K562 (cell line): ENCODE results near the gene LAMP1. TPM values are rescaled to one million over a fixed set of nuclear protein-coding genes. Genes with fewer than 3 reads are reported as not detected.

Experiments used
- ARNT ChIP-seq, 2 experiments: fragments of 450-650 bp; IDR thresholded peaks; 2 replicates each; pipeline ENCODE4 v1.6.1; 2016; ENCODE audit warnings: mild to moderate bottlenecking in 1 of 2
- BCL6 ChIP-seq: fragments of 250-450 bp; sonication (Bioruptor Pico); IDR thresholded peaks from 2 replicates; pipeline ENCODE4 v1.4.0; 2020
- GTF2E2 ChIP-seq: fragments of 200-800 bp; sonication (Bioruptor generic); IDR thresholded peaks from 2 replicates; pipeline ENCODE4 v1.6.1; 2016; ENCODE audit warnings: missing genetic modification characterization, missing compliant biosample characterization
- HDAC8 ChIP-seq: fragments of 450-650 bp; IDR thresholded peaks from 2 replicates; pipeline ENCODE4 v1.6.1; 2016; ENCODE audit warnings: mild to moderate bottlenecking, missing genetic modification characterization, moderate library complexity, missing compliant biosample characterization
- MED1 ChIP-seq: sonication (generic); formaldehyde crosslinking; IDR thresholded peaks from 2 replicates; pipeline ENCODE4 v1.8.1; 2023; ENCODE audit warnings: missing genetic modification reagents, borderline replicate concordance
- MYC ChIP-seq, 2 experiments: fragments of 250-450 bp in 1 of 2; sonication (Bioruptor Pico) in 1 of 2; IDR thresholded peaks; 2 replicates each; pipeline versions ENCODE4 v1.5.1 to v1.6.1; 2012 to 2021; ENCODE audit warnings: low read depth in 2 of 2, borderline replicate concordance in 1 of 2, improper control_type of control experiment in 1 of 2, low read length in 1 of 2, mild to moderate bottlenecking in 1 of 2, moderate library complexity in 1 of 2
- MYNN ChIP-seq, 2 experiments: sonication (generic); formaldehyde crosslinking in 1 of 2; IDR thresholded peaks; 2 replicates each; pipeline versions ENCODE4 v1.5.0 to v1.6.1; 2016 to 2020; ENCODE audit warnings: antibody characterized with exemption in 1 of 2, missing genetic modification reagents in 1 of 2
- RBBP5 ChIP-seq: fragments of 200-600 bp; sonication (generic); IDR thresholded peaks from 2 replicates; pipeline ENCODE4 v1.6.1; 2012; ENCODE audit warnings: borderline replicate concordance, mild to moderate bottlenecking, low read length, control low read depth, inconsistent platforms; ENCODE audit not compliant: insufficient read depth, poor library complexity, severe bottlenecking
- REST ChIP-seq, 2 experiments: fragments of 450-650 bp; formaldehyde crosslinking in 1 of 2; IDR thresholded peaks; 2 replicates each; pipeline versions ENCODE4 v1.4.0 to v1.6.1; 2014 to 2020; ENCODE audit warnings: mild to moderate bottlenecking in 2 of 2, borderline replicate concordance in 1 of 2, low read depth in 1 of 2
- polyA plus RNA-seq, 8 experiments: library from polyadenylated mRNA; depleted of rRNA in 4 of 8; stranded (reverse) in 5 of 8; unstranded in 3 of 8; fragments of >200 nt; fragmentation: Nextera tagmentation in 2 of 8; fragmentation: Illumina TruSeq in 1 of 8; extraction: Ambion mirVana in 2 of 8; extraction: Trizol in 1 of 8; gene quantifications; 2 replicates each; pipeline versions ENCODE4 v1.2.1 to v1.2.3, GENCODE V29; 2011 to 2014; ENCODE audit warnings: inconsistent platforms in 1 of 8, missing spikeins in 1 of 8
- total RNA-seq, 7 experiments: library from RNA; depleted of rRNA in 6 of 7; stranded (reverse); fragments of >200 nt in 6 of 7; fragmentation: Illumina TruSeq in 2 of 7; extraction: Trizol in 2 of 7; gene quantifications; 2 replicates each; pipeline versions ENCODE4 v1.2.1 to v1.2.3, GENCODE V29; 2011 to 2021; ENCODE audit warnings: low replicate concordance in 1 of 7
- TF ChIP-seq, protein P1 (sequence below): fragments of 450-650 bp; formaldehyde crosslinking; IDR thresholded peaks from 2 replicates; pipeline ENCODE4 v1.4.0; 2020; ENCODE audit warnings: mild to moderate bottlenecking, mixed read lengths
- TF ChIP-seq, protein P2 (sequence below): sonication (generic); formaldehyde crosslinking; IDR thresholded peaks from 2 replicates; pipeline ENCODE4 v1.8.1; 2023; ENCODE audit warnings: mild to moderate bottlenecking, missing genetic modification reagents, moderate library complexity
- TF ChIP-seq, protein P3 (sequence below): fragments of 450-650 bp; formaldehyde crosslinking; IDR thresholded peaks from 2 replicates; pipeline ENCODE4 v1.4.0; 2022; ENCODE audit warnings: missing genetic modification characterization

LAMP1 gene
- total and polyA plus RNA-seq, 9 of the 15 experiments (the other 6 are each of a cell fraction or from before 2014, with no cell fraction given) = 2.2 to 70.1 (median 30.5) TPM

DNA sequence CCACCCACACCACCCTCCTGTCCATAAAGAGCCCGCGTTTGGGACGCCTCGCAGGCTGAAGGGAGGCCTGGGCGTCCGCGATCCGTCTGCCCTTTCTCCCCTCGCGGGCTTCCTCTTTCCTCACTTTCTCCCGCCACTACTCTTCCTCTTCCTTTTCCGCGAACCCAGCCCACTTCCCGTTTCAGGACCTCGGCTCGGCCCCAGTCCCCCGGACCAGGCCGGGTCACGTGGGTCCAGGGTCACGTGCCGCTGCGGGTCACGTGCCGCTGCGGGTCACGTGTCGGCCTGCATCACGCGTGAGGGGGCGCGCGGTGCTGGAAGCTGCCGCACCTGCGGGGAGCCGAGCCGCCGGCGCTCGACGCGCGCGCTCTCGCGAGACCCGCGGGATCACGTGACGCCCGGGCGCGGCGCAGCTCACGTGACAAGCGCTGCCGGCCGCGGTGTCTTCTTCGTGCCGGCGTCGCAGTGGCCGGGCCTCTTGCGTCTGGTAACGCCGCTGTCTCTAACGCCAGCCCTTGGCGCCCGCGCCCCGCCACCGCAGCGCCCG lies at the start of gene LAMP1 (continued):
- TF ChIP-seq REST (IDR thresholded peaks at IDR 0.05; ENCODE audit: borderline replicate concordance) = peak; percentile 99
- peak; percentile 69; the same call in 1 of the 2 replicates for TF ChIP-seq REST (CRISPR knock-in tag; IDR thresholded peaks at IDR 0.05; ENCODE audit: low read depth)
- TF ChIP-seq RBBP5 = peak; percentile 79
- TF ChIP-seq, protein P1, sequence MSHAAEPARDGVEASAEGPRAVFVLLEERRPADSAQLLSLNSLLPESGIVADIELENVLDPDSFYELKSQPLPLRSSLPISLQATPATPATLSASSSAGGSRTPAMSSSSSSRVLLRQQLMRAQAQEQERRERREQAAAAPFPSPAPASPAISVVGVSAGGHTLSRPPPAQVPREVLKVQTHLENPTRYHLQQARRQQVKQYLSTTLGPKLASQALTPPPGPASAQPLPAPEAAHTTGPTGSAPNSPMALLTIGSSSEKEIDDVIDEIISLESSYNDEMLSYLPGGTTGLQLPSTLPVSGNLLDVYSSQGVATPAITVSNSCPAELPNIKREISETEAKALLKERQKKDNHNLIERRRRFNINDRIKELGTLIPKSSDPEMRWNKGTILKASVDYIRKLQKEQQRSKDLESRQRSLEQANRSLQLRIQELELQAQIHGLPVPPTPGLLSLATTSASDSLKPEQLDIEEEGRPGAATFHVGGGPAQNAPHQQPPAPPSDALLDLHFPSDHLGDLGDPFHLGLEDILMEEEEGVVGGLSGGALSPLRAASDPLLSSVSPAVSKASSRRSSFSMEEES (CRISPR knock-in tag) = peak; percentile 100
- no peak for TF ChIP-seq BCL6 (CRISPR knock-in tag)
- no peak for TF ChIP-seq HDAC8 (tag)
- peak; percentile 87 for TF ChIP-seq MYC (IDR thresholded peaks at IDR 0.05; ENCODE audit: low read depth, low read length)
- peak; percentile 61; the same call in 1 of the 2 replicates for TF ChIP-seq MYC (CRISPR knock-in tag; IDR thresholded peaks at IDR 0.05; ENCODE audit: borderline replicate concordance, low read depth)
- no peak for TF ChIP-seq ARNT (IDR thresholded peaks at IDR 0.05)
- TF ChIP-seq MYNN (IDR thresholded peaks at IDR 0.05) = no peak
- no peak for TF ChIP-seq MYNN (CRISPR knock-in tag; IDR thresholded peaks at IDR 0.05)
- TF ChIP-seq, protein P2, sequence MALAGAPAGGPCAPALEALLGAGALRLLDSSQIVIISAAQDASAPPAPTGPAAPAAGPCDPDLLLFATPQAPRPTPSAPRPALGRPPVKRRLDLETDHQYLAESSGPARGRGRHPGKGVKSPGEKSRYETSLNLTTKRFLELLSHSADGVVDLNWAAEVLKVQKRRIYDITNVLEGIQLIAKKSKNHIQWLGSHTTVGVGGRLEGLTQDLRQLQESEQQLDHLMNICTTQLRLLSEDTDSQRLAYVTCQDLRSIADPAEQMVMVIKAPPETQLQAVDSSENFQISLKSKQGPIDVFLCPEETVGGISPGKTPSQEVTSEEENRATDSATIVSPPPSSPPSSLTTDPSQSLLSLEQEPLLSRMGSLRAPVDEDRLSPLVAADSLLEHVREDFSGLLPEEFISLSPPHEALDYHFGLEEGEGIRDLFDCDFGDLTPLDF (CRISPR knock-in tag) = peak; percentile 88; the same call in 1 of the 2 replicates
- 0 out of 2 replicates have a peak, but pooled peaks have one; percentile 57 for TF ChIP-seq MED1
- TF ChIP-seq, protein P3, sequence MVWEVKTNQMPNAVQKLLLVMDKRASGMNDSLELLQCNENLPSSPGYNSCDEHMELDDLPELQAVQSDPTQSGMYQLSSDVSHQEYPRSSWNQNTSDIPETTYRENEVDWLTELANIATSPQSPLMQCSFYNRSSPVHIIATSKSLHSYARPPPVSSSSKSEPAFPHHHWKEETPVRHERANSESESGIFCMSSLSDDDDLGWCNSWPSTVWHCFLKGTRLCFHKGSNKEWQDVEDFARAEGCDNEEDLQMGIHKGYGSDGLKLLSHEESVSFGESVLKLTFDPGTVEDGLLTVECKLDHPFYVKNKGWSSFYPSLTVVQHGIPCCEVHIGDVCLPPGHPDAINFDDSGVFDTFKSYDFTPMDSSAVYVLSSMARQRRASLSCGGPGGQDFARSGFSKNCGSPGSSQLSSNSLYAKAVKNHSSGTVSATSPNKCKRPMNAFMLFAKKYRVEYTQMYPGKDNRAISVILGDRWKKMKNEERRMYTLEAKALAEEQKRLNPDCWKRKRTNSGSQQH (CRISPR knock-in tag) = no peak
- TF ChIP-seq GTF2E2 = no peak
